GM23338 (cell line): ENCODE measurements around the gene NPC2. TPM values are rescaled to one million over a fixed set of nuclear protein-coding genes. Genes with fewer than 3 reads are reported as not detected.

Experiments
- ATAC-seq: fragments of 200-7000 bp; cut with Tn5 transposase; 3 replicates; pipeline ENCODE4 v1.9.1; 2020
- DNase-seq: peaks from one replicate; pipeline ENCODE4 v3.0.0-alpha.2; 2015; ENCODE audit warnings: low spot score
- H2AFZ ChIP-seq: fragments of 200-600 bp; sonication (generic); 2 replicates; pipeline ENCODE4 v1.8.0; 2016; ENCODE audit warnings: antibody characterized with exemption, mild to moderate bottlenecking, moderate library complexity
- H3F3A ChIP-seq: fragments of 200-600 bp; sonication (generic); replicated peaks from 2 replicates; pipeline ENCODE4 v1.8.0; 2017; ENCODE audit warnings: antibody characterized with exemption, mixed run types, low read depth
- H3K27ac ChIP-seq: fragments of 200-600 bp; sonication (generic); 2 replicates; pipeline ENCODE4 v1.6.1; 2016; ENCODE audit warnings: low read depth
- H3K27me3 ChIP-seq: fragments of 200-600 bp; sonication (generic); 2 replicates; pipeline ENCODE4 v1.8.0; 2016; ENCODE audit warnings: mild to moderate bottlenecking, mixed run types, moderate library complexity; ENCODE audit not compliant: insufficient read depth
- H3K36me3 ChIP-seq: fragments of 200-600 bp; sonication (generic); 2 replicates; pipeline ENCODE4 v1.8.0; 2016; ENCODE audit warnings: mild to moderate bottlenecking; ENCODE audit not compliant: insufficient read depth
- H3K4me1 ChIP-seq: fragments of 200-600 bp; sonication (generic); 2 replicates; pipeline ENCODE4 v1.8.0; 2016; ENCODE audit warnings: mild to moderate bottlenecking, moderate library complexity; ENCODE audit not compliant: insufficient read depth
- H3K4me2 ChIP-seq: fragments of 200-600 bp; sonication (generic); 2 replicates; pipeline ENCODE4 v1.7.1; 2017; ENCODE audit warnings: mixed run types
- H3K4me3 ChIP-seq: fragments of 200-600 bp; sonication (generic); 2 replicates; pipeline ENCODE4 v1.6.1; 2016; ENCODE audit warnings: mixed run types
- H3K79me2 ChIP-seq: fragments of 200-600 bp; sonication (generic); replicated peaks from 2 replicates; pipeline ENCODE4 v1.8.0; 2017; ENCODE audit warnings: mild to moderate bottlenecking; ENCODE audit not compliant: insufficient read depth
- H3K9me2 ChIP-seq: fragments of 200-600 bp; sonication (generic); 2 replicates; pipeline ENCODE4 v1.8.0; 2017; ENCODE audit not compliant: insufficient read depth
- H4K20me1 ChIP-seq: fragments of 200-600 bp; sonication (generic); replicated peaks from 2 replicates; pipeline ENCODE4 v1.8.0; 2017; ENCODE audit warnings: mild to moderate bottlenecking; ENCODE audit not compliant: insufficient read depth
- H3K27ac Mint-ChIP-seq: 2 replicates; pipeline ENCODE4 v1.8.0; 2020; ENCODE audit warnings: inconsistent platforms, mild to moderate bottlenecking, moderate library complexity, mixed read lengths
- H3K27me3 Mint-ChIP-seq: 3 replicates; pipeline ENCODE4 v1.8.0; 2022; ENCODE audit warnings: low read depth, mild to moderate bottlenecking, moderate library complexity, mixed read lengths, inconsistent platforms; ENCODE audit not compliant: insufficient read depth, poor library complexity
- H3K36me3 Mint-ChIP-seq: 3 replicates; pipeline ENCODE4 v1.8.0; 2021; ENCODE audit warnings: low read depth, mild to moderate bottlenecking, inconsistent platforms, moderate library complexity, mixed read lengths
- H3K4me1 Mint-ChIP-seq: 3 replicates; pipeline ENCODE4 v1.8.0; 2020; ENCODE audit warnings: mild to moderate bottlenecking, inconsistent platforms, mixed read lengths
- H3K4me3 Mint-ChIP-seq: 3 replicates; pipeline ENCODE4 v1.8.0; 2021; ENCODE audit warnings: moderate library complexity, mild to moderate bottlenecking, inconsistent platforms, mixed read lengths
- H3K9me3 Mint-ChIP-seq: 3 replicates; pipeline ENCODE4 v1.8.0; 2020; ENCODE audit warnings: moderate library complexity, mild to moderate bottlenecking, inconsistent platforms, mixed read lengths
- CREB1 ChIP-seq: fragments of 250-450 bp; sonication (Bioruptor Pico); IDR thresholded peaks from 2 replicates; pipeline ENCODE4 v1.5.0; 2020; ENCODE audit warnings: low read depth, mild to moderate bottlenecking, moderate library complexity
- ETS1 ChIP-seq: IDR thresholded peaks from 2 replicates; pipeline ENCODE4 v1.6.1; 2016; ENCODE audit warnings: antibody characterized with exemption
- EZH2 ChIP-seq: fragments of 200-600 bp; sonication (generic); IDR thresholded peaks from one replicate; pipeline ENCODE4 v1.8.0; 2017; ENCODE audit warnings: antibody characterized with exemption, mild to moderate bottlenecking, low read depth; ENCODE audit not compliant: unreplicated experiment
- EZH2phosphoT487 ChIP-seq: fragments of 200-600 bp; sonication (generic); IDR thresholded peaks from one replicate; pipeline ENCODE4 v1.8.1; 2018; ENCODE audit warnings: antibody characterized with exemption; ENCODE audit not compliant: unreplicated experiment
- JUNB ChIP-seq: IDR thresholded peaks from one replicate; pipeline ENCODE4 v1.6.1; 2016; ENCODE audit warnings: antibody characterized with exemption; ENCODE audit not compliant: unreplicated experiment
- NANOG ChIP-seq: IDR thresholded peaks from 2 replicates; pipeline ENCODE4 v1.6.1; 2016; ENCODE audit warnings: antibody characterized with exemption, borderline replicate concordance
- STAT1 ChIP-seq: IDR thresholded peaks from one replicate; pipeline ENCODE4 v1.6.1; 2016; ENCODE audit warnings: antibody characterized with exemption; ENCODE audit not compliant: unreplicated experiment
- ZNF114 ChIP-seq: fragments of 250-450 bp; sonication (Bioruptor Pico); IDR thresholded peaks from 2 replicates; pipeline ENCODE4 v1.5.0; 2020; ENCODE audit warnings: mild to moderate bottlenecking, moderate library complexity
- ZNF331 ChIP-seq: fragments of 250-450 bp; sonication (Bioruptor Pico); IDR thresholded peaks from 2 replicates; pipeline ENCODE4 v1.5.0; 2020; ENCODE audit warnings: low read depth, mild to moderate bottlenecking, moderate library complexity
- polyA plus RNA-seq: library from polyadenylated mRNA; unstranded; fragments of >200 nt; fragmentation: Nextera tagmentation; extraction: Ambion mirVana; gene quantifications from 2 replicates; pipeline ENCODE4 v1.2.1, GENCODE V29; 2016
- total RNA-seq: library from RNA; depleted of rRNA; stranded (reverse); fragments of >200 nt; shearing (Covaris generic); gene quantifications from 2 replicates; pipeline ENCODE4 v1.2.3, GENCODE V29; 2014
- TF ChIP-seq, protein P1 (sequence below): fragments of 250-450 bp; sonication (Bioruptor Pico); IDR thresholded peaks from 2 replicates; pipeline ENCODE4 v1.5.0; 2020; ENCODE audit warnings: mild to moderate bottlenecking, moderate library complexity
- TF ChIP-seq, protein P2 (sequence below), 2 experiments: fragments of 200-600 bp in 1 of 2; sonication (generic) in 1 of 2; conservative IDR thresholded peaks; 2 replicates each; pipeline versions ENCODE4 v1.5.1 to v1.6.1; 2016 to 2017; ENCODE audit warnings: antibody characterized with exemption in 2 of 2, low read depth in 2 of 2, mild to moderate bottlenecking in 2 of 2, moderate library complexity in 1 of 2

The NPC2 gene
- total and polyA plus RNA-seq, 2 experiments from 2014 or later = 287 to 344 TPM

DNA sequence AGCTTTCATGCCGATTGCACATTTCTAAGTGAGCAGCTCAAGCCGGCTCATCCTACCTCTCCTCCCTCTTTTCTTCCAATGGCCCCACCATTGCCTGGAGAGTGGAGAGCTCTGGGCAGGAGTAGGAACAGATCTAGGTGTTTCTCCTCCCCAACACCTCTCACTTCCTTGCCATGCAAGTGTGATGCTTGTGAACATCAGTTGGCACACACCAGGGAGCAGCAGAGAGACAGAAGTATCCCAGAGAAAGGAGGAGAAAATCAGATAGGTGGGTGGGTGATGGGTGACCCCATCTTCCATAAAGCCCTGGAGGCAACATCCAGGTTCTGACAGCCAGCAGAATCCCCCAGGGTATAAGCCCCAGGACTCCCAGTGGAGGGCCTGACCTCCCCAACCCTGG lies 27.8 kb downstream of the NPC2 start:
- H4K20me1 ChIP-seq = no peaks in the 10 kb centered on the region
- DNase-seq (no peak), ATAC-seq (no peak)
- no peak overlapping the region for H3K27ac ChIP-seq
- H3K9me3 Mint-ChIP-seq = no peaks in the 10 kb centered on the region
- no peaks in the 10 kb centered on the region for H3K9me2 ChIP-seq
- no peak for TF ChIP-seq ETS1
- TF ChIP-seq STAT1 = no peak
- TF ChIP-seq NANOG = no peak
- peaks cover 7% of the 10 kb centered on the region for H3K4me1 Mint-ChIP-seq
- no peak overlapping the region for H3K4me3 ChIP-seq
- H3K27ac Mint-ChIP-seq = no peak overlapping the region
- H2AFZ ChIP-seq = no peak overlapping the region
- H3K4me1 ChIP-seq = no peaks in the 10 kb centered on the region
- H3K27me3 Mint-ChIP-seq = no peaks in the 10 kb centered on the region
- no peaks in the 10 kb centered on the region for H3K36me3 Mint-ChIP-seq
- no peak overlapping the region for H3K4me2 ChIP-seq
- no peaks in the 10 kb centered on the region for H3K27me3 ChIP-seq
- no peaks in the 10 kb centered on the region for H3K36me3 ChIP-seq
- no peaks in the 10 kb centered on the region for H3F3A ChIP-seq
- no peak overlapping the region for H3K4me3 Mint-ChIP-seq
- no peaks in the 10 kb centered on the region for H3K79me2 ChIP-seq

DNA sequence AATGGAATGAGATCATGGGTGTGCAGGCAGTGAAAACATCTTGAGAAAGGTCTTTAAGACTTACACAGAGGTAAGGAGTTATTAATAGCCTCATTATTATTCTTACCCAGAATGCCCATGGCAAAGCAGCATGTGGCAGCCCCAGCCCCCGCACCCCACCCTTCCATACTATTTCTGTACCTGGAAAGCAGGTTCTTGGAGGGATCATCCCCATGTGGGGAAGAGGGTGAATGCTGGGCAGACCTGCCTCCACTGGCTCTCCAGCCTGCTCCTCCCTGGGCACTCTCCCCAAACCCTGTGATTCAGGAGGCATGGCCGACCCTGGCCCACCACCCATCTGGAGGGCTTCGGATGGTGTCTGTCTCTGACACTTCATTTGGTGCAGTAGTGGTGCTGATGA lies 28.3 kb downstream of the NPC2 start:
- H3K79me2 ChIP-seq = no peaks in the 10 kb centered on the region
- no peaks in the 10 kb centered on the region for H4K20me1 ChIP-seq
- H3K27me3 ChIP-seq = no peaks in the 10 kb centered on the region
- no peak overlapping the region for H2AFZ ChIP-seq
- no peaks in the 10 kb centered on the region for H3K4me1 ChIP-seq
- no peaks in the 10 kb centered on the region for H3K36me3 ChIP-seq
- H3K9me3 Mint-ChIP-seq = no peaks in the 10 kb centered on the region
- H3F3A ChIP-seq = no peaks in the 10 kb centered on the region
- no peak overlapping the region for H3K4me3 Mint-ChIP-seq
- H3K27ac Mint-ChIP-seq = no peak overlapping the region
- ATAC-seq = no peak
- no peak for DNase-seq
- H3K36me3 Mint-ChIP-seq = no peaks in the 10 kb centered on the region
- no peaks in the 10 kb centered on the region for H3K9me2 ChIP-seq
- no peaks in the 10 kb centered on the region for H3K27me3 Mint-ChIP-seq
- no peak overlapping the region for H3K4me3 ChIP-seq
- H3K4me1 Mint-ChIP-seq = peaks cover 9% of the 10 kb centered on the region
- no peak overlapping the region for H3K27ac ChIP-seq
- no peak overlapping the region for H3K4me2 ChIP-seq
- TF ChIP-seq, protein P1, sequence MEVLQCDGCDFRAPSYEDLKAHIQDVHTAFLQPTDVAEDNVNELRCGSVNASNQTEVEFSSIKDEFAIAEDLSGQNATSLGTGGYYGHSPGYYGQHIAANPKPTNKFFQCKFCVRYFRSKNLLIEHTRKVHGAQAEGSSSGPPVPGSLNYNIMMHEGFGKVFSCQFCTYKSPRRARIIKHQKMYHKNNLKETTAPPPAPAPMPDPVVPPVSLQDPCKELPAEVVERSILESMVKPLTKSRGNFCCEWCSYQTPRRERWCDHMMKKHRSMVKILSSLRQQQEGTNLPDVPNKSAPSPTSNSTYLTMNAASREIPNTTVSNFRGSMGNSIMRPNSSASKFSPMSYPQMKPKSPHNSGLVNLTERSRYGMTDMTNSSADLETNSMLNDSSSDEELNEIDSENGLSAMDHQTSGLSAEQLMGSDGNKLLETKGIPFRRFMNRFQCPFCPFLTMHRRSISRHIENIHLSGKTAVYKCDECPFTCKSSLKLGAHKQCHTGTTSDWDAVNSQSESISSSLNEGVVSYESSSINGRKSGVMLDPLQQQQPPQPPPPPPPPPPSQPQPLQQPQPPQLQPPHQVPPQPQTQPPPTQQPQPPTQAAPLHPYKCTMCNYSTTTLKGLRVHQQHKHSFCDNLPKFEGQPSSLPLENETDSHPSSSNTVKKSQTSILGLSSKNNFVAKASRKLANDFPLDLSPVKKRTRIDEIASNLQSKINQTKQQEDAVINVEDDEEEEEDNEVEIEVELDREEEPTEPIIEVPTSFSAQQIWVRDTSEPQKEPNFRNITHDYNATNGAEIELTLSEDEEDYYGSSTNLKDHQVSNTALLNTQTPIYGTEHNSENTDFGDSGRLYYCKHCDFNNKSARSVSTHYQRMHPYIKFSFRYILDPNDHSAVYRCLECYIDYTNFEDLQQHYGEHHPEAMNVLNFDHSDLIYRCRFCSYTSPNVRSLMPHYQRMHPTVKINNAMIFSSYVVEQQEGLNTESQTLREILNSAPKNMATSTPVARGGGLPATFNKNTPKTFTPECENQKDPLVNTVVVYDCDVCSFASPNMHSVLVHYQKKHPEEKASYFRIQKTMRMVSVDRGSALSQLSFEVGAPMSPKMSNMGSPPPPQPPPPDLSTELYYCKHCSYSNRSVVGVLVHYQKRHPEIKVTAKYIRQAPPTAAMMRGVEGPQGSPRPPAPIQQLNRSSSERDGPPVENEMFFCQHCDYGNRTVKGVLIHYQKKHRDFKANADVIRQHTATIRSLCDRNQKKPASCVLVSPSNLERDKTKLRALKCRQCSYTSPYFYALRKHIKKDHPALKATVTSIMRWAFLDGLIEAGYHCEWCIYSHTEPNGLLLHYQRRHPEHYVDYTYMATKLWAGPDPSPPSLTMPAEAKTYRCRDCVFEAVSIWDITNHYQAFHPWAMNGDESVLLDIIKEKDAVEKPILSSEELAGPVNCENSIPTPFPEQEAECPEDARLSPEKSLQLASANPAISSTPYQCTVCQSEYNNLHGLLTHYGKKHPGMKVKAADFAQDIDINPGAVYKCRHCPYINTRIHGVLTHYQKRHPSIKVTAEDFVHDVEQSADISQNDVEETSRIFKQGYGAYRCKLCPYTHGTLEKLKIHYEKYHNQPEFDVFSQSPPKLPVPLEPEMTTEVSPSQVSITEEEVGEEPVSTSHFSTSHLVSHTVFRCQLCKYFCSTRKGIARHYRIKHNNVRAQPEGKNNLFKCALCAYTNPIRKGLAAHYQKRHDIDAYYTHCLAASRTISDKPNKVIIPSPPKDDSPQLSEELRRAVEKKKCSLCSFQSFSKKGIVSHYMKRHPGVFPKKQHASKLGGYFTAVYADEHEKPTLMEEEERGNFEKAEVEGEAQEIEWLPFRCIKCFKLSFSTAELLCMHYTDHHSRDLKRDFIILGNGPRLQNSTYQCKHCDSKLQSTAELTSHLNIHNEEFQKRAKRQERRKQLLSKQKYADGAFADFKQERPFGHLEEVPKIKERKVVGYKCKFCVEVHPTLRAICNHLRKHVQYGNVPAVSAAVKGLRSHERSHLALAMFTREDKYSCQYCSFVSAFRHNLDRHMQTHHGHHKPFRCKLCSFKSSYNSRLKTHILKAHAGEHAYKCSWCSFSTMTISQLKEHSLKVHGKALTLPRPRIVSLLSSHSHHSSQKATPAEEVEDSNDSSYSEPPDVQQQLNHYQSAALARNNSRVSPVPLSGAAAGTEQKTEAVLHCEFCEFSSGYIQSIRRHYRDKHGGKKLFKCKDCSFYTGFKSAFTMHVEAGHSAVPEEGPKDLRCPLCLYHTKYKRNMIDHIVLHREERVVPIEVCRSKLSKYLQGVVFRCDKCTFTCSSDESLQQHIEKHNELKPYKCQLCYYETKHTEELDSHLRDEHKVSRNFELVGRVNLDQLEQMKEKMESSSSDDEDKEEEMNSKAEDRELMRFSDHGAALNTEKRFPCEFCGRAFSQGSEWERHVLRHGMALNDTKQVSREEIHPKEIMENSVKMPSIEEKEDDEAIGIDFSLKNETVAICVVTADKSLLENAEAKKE (CRISPR knock-in tag) = no peak
- TF ChIP-seq ZNF114 (CRISPR knock-in tag) (no peak), NANOG (no peak), EZH2phosphoT487 (no peak), ETS1 (no peak), CREB1 (CRISPR knock-in tag) (no peak), EZH2 (no peak), ZNF331 (CRISPR knock-in tag) (no peak), JUNB (no peak)
- TF ChIP-seq, protein P2, sequence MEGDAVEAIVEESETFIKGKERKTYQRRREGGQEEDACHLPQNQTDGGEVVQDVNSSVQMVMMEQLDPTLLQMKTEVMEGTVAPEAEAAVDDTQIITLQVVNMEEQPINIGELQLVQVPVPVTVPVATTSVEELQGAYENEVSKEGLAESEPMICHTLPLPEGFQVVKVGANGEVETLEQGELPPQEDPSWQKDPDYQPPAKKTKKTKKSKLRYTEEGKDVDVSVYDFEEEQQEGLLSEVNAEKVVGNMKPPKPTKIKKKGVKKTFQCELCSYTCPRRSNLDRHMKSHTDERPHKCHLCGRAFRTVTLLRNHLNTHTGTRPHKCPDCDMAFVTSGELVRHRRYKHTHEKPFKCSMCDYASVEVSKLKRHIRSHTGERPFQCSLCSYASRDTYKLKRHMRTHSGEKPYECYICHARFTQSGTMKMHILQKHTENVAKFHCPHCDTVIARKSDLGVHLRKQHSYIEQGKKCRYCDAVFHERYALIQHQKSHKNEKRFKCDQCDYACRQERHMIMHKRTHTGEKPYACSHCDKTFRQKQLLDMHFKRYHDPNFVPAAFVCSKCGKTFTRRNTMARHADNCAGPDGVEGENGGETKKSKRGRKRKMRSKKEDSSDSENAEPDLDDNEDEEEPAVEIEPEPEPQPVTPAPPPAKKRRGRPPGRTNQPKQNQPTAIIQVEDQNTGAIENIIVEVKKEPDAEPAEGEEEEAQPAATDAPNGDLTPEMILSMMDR (conservative IDR thresholded peaks at IDR 0.05; ENCODE audit: low read depth in 2 of 2) = no peak
